Neuronal stem cell (in vitro differentiated cells): ENCODE data around the gene THBD.
A peak's percentile ranks its signal among the peaks of the same experiment; 100 is the strongest.

ENCODE experiments used
- DNase-seq: peaks from one replicate; pipeline ENCODE4 v3.0.0-alpha.2; 2013; ENCODE audit warnings: low spot score
- H2AFZ ChIP-seq: one replicate; pipeline ENCODE4 v1.6.1; 2013; ENCODE audit warnings: mild to moderate bottlenecking, low read length, inconsistent platforms
- H2AK5ac ChIP-seq: 2 replicates; pipeline ENCODE4 v1.6.1; 2013; ENCODE audit warnings: low read depth, mild to moderate bottlenecking, inconsistent platforms, low read length, moderate library complexity, mixed read lengths
- H2BK120ac ChIP-seq: 2 replicates; pipeline ENCODE4 v1.6.1; 2013; ENCODE audit warnings: low read depth, mild to moderate bottlenecking, inconsistent platforms, low read length, moderate library complexity, mixed read lengths
- H2BK12ac ChIP-seq: one replicate; pipeline ENCODE4 v1.6.1; 2013; ENCODE audit warnings: low read length, inconsistent platforms
- H2BK15ac ChIP-seq: 2 replicates; pipeline ENCODE4 v1.6.1; 2013; ENCODE audit warnings: mild to moderate bottlenecking, low read length, inconsistent platforms, mixed read lengths
- H2BK5ac ChIP-seq: one replicate; pipeline ENCODE4 v1.6.1; 2013; ENCODE audit warnings: inconsistent platforms, mild to moderate bottlenecking, low read length, moderate library complexity
- H3K14ac ChIP-seq: one replicate; pipeline ENCODE4 v1.6.1; 2013; ENCODE audit warnings: low read length, inconsistent platforms
- H3K18ac ChIP-seq: 2 replicates; pipeline ENCODE4 v1.6.1; 2013; ENCODE audit warnings: low read length, inconsistent platforms
- H3K23ac ChIP-seq: 2 replicates; pipeline ENCODE4 v1.6.1; 2013; ENCODE audit warnings: low read depth, mild to moderate bottlenecking, mixed read lengths, low read length, inconsistent platforms; ENCODE audit not compliant: poor library complexity
- H3K27ac ChIP-seq: replicated peaks from 3 replicates; pipeline ENCODE4 v1.5.1; 2013; ENCODE audit warnings: low read length, inconsistent platforms
- H3K27me3 ChIP-seq, 3 experiments: 2 replicates each; pipeline ENCODE4 v1.6.1; 2013; ENCODE audit warnings: low read length in 3 of 3, mild to moderate bottlenecking in 2 of 3, inconsistent platforms in 1 of 3, low read depth in 1 of 3, mixed read lengths in 1 of 3, moderate library complexity in 1 of 3; ENCODE audit not compliant: control insufficient read depth in 3 of 3, insufficient read depth in 3 of 3
- H3K36me3 ChIP-seq, 2 donors: replicated peaks in 1 of 2; 2 replicates each; pipeline ENCODE4 v1.6.1; 2013; ENCODE audit warnings: low read length in 2 of 2; ENCODE audit not compliant: control insufficient read depth in 2 of 2, insufficient read depth in 2 of 2
- H3K4ac ChIP-seq: 2 replicates; pipeline ENCODE4 v1.6.1; 2013; ENCODE audit warnings: inconsistent platforms, mild to moderate bottlenecking, low read length, moderate library complexity
- H3K4me1 ChIP-seq, 2 donors: 1 replicate in 1 of 2; 2 replicates in 1 of 2; pipeline ENCODE4 v1.6.1; 2013; ENCODE audit warnings: low read length in 2 of 2, low read depth in 1 of 2; ENCODE audit not compliant: control insufficient read depth in 2 of 2, insufficient read depth in 1 of 2
- H3K4me2 ChIP-seq: one replicate; pipeline ENCODE4 v1.6.1; 2013; ENCODE audit warnings: mild to moderate bottlenecking, low read length, inconsistent platforms; ENCODE audit not compliant: insufficient read depth, poor library complexity, severe bottlenecking
- H3K4me3 ChIP-seq, 2 donors: 2 replicates each; pipeline ENCODE4 v1.5.1; 2013; ENCODE audit warnings: low read length in 2 of 2, mild to moderate bottlenecking in 2 of 2, inconsistent platforms in 1 of 2, moderate library complexity in 1 of 2
- H3K79me1 ChIP-seq: one replicate; pipeline ENCODE4 v1.6.1; 2013; ENCODE audit warnings: low read depth, mild to moderate bottlenecking, inconsistent platforms, low read length, moderate library complexity
- H3K9ac ChIP-seq: one replicate; pipeline ENCODE4 v1.6.1; 2013; ENCODE audit warnings: mild to moderate bottlenecking, low read depth, low read length, inconsistent platforms; ENCODE audit not compliant: poor library complexity
- H3K9me3 ChIP-seq, 2 donors: replicated peaks in 1 of 2; 2 replicates each; pipeline versions ENCODE3 to v1.6.1; 2013; ENCODE audit warnings: low read length in 2 of 2, mild to moderate bottlenecking in 2 of 2, inconsistent platforms in 1 of 2, low read depth in 1 of 2, mixed read lengths in 1 of 2, moderate library complexity in 1 of 2; ENCODE audit not compliant: control insufficient read depth in 2 of 2, insufficient read depth in 1 of 2
- H4K8ac ChIP-seq: one replicate; pipeline ENCODE4 v1.6.1; 2013; ENCODE audit warnings: low read depth, mild to moderate bottlenecking, inconsistent platforms, low read length, moderate library complexity
- H4K91ac ChIP-seq: one replicate; pipeline ENCODE4 v1.6.1; 2013; ENCODE audit warnings: low read length, low read depth, mild to moderate bottlenecking, inconsistent platforms; ENCODE audit not compliant: poor library complexity
- WGBS, 2 donors: extraction: QIAGEN DNeasy Blood & Tissue Kit; methylation state at CpG; one replicate each; pipeline ENCODE4 v1.1.7; 2013; ENCODE audit warnings: missing lambda C conversion rate in 2 of 2, mixed read lengths in 1 of 2; ENCODE audit not compliant: insufficient read length in 2 of 2, insufficient replicate concordance in 1 of 2; ENCODE audit errors: extremely low coverage in 2 of 2; 5-methylcytosine and 5-hydroxymethylcytosine counted together

THBD gene

GRCh38 chr20:23080521-23080920 is 31.0 kb upstream of the THBD start:
- H3K14ac ChIP-seq = no peak overlapping the region
- H3K36me3 ChIP-seq = no peaks in the 10 kb centered on the region
- no peak overlapping the region for H2BK15ac ChIP-seq
- H3K4me1 ChIP-seq = peaks cover 0 to 2% of the 10 kb centered on the region in 2 donors
- no peak overlapping the region for H4K8ac ChIP-seq
- H2AFZ ChIP-seq = no peak overlapping the region
- H3K4me3 ChIP-seq = no peak overlapping the region
- DNase-seq = no peak
- no peak overlapping the region for H3K4me2 ChIP-seq
- no peaks in the 10 kb centered on the region for H3K27me3 ChIP-seq
- H3K23ac ChIP-seq = no peak overlapping the region
- H3K27ac ChIP-seq = no peak overlapping the region
- H3K9ac ChIP-seq = peak overlapping the region; percentile 24
- H4K91ac ChIP-seq = no peak overlapping the region
- no CpG with 5 or more reads among the region's 10 CpGs for WGBS, 2 donors
- no peak overlapping the region for H2AK5ac ChIP-seq
- no peak overlapping the region for H3K4ac ChIP-seq
- no peak overlapping the region for H2BK12ac ChIP-seq
- H3K79me1 ChIP-seq = no peaks in the 10 kb centered on the region
- H3K18ac ChIP-seq = peak overlapping the region; percentile 35
- no peak overlapping the region for H2BK120ac ChIP-seq
- H3K9me3 ChIP-seq = no peaks in the 10 kb centered on the region
- H2BK5ac ChIP-seq = no peak overlapping the region

GRCh38 chr20:23079926-23080325 is 30.5 kb upstream of the THBD start:
- no peak for DNase-seq
- no peak overlapping the region for H2AK5ac ChIP-seq

GRCh38 chr20:23079016-23079351 is 29.5 kb upstream of the THBD start:
- no peak for DNase-seq
- H3K23ac ChIP-seq = no peak overlapping the region
- no CpG with 5 or more reads among the region's 6 CpGs for WGBS, 2 donors

More at GRCh38 chr20:23079926-23080325, 30.5 kb upstream of the THBD start:
- H2AFZ ChIP-seq = no peak overlapping the region
- no peak overlapping the region for H4K91ac ChIP-seq
- H4K8ac ChIP-seq = no peak overlapping the region
- no peak overlapping the region for H3K23ac ChIP-seq
- H3K14ac ChIP-seq = no peak overlapping the region
- H3K9me3 ChIP-seq = no peaks in the 10 kb centered on the region
- H3K4ac ChIP-seq = no peak overlapping the region
- H2BK5ac ChIP-seq = no peak overlapping the region
- no peak overlapping the region for H3K4me3 ChIP-seq
- peaks cover 0 to 2% of the 10 kb centered on the region in 2 donors for H3K4me1 ChIP-seq
- H2BK15ac ChIP-seq = no peak overlapping the region
- H3K18ac ChIP-seq = no peak overlapping the region
- no peak overlapping the region for H2BK120ac ChIP-seq
- WGBS, 2 donors = no CpG with 5 or more reads among the region's 2 CpGs
- no peak overlapping the region for H3K27ac ChIP-seq
- H3K9ac ChIP-seq = no peak overlapping the region
- H3K36me3 ChIP-seq = no peaks in the 10 kb centered on the region
- H3K79me1 ChIP-seq = no peaks in the 10 kb centered on the region
- no peak overlapping the region for H3K4me2 ChIP-seq
- no peaks in the 10 kb centered on the region for H3K27me3 ChIP-seq
- H2BK12ac ChIP-seq = no peak overlapping the region

GRCh38 chr20:23078351-23079015 is 29.0 kb upstream of the THBD start:
- no peak overlapping the region for H3K23ac ChIP-seq
- no peak overlapping the region for H2AFZ ChIP-seq
- no peaks in the 10 kb centered on the region for H3K79me1 ChIP-seq
- H2AK5ac ChIP-seq = no peak overlapping the region
- no peak overlapping the region for H3K4me3 ChIP-seq
- no peak overlapping the region for H2BK5ac ChIP-seq
- no peak overlapping the region for H3K27ac ChIP-seq
- H3K9me3 ChIP-seq = no peaks in the 10 kb centered on the region
- no peak overlapping the region for H2BK120ac ChIP-seq
- DNase-seq = no peak
- no peak overlapping the region for H3K18ac ChIP-seq
- H2BK12ac ChIP-seq = no peak overlapping the region
- H2BK15ac ChIP-seq = no peak overlapping the region
- no CpG with 5 or more reads among the region's 5 CpGs for WGBS, 2 donors
- no peak overlapping the region for H3K9ac ChIP-seq
- no peak overlapping the region for H3K4me2 ChIP-seq
- no peaks in the 10 kb centered on the region for H3K27me3 ChIP-seq
- H3K14ac ChIP-seq = no peak overlapping the region
- no peak overlapping the region for H4K91ac ChIP-seq
- H3K4me1 ChIP-seq = peaks cover 0 to 2% of the 10 kb centered on the region in 2 donors
- H4K8ac ChIP-seq = no peak overlapping the region
- H3K4ac ChIP-seq = no peak overlapping the region
- no peaks in the 10 kb centered on the region for H3K36me3 ChIP-seq

More at GRCh38 chr20:23079016-23079351, 29.5 kb upstream of the THBD start:
- Histone ChIP-seq H2BK15ac (no peak overlapping the region), H3K4ac (no peak overlapping the region), H4K8ac (no peak overlapping the region), H3K9ac (no peak overlapping the region), H3K27ac (no peak overlapping the region), H3K4me2 (no peak overlapping the region), H3K4me3 (no peak overlapping the region), H2AK5ac (no peak overlapping the region), H4K91ac (no peak overlapping the region), H3K14ac (no peak overlapping the region), H2AFZ (no peak overlapping the region), H3K27me3 (no peaks in the 10 kb centered on the region), H3K79me1 (no peaks in the 10 kb centered on the region), H3K36me3 (no peaks in the 10 kb centered on the region), H2BK12ac (no peak overlapping the region), H3K18ac (no peak overlapping the region), H3K4me1 (peaks cover 0 to 2% of the 10 kb centered on the region in 2 donors), H2BK5ac (no peak overlapping the region), H3K9me3 (no peaks in the 10 kb centered on the region), H2BK120ac (no peak overlapping the region)
